CD4-positive, CD25-positive, alpha-beta regulatory T cell (primary cell): ENCODE measurements around the gene CFAP99. TPM values are rescaled to one million over a fixed set of nuclear protein-coding genes. Genes with fewer than 3 reads are reported as not detected.

ENCODE experiments used
- ATAC-seq, 2 donors: fragments of 150-1000 bp; cut with Tn5 transposase; one replicate each; pipeline ENCODE4 v1.10.0; 2021; ENCODE audit warnings: low read depth in 2 of 2, moderate number of reproducible peaks in 2 of 2, moderate library complexity in 1 of 2
- DNase-seq, 3 donors: peaks; one replicate each; pipeline versions ENCODE4 v3.0.0 to v3.0.0-alpha.2; 2012 to 2022; ENCODE audit warnings: mixed read lengths in 1 of 3
- H3K27ac ChIP-seq: one replicate; pipeline ENCODE4 v1.7.0; 2013; ENCODE audit warnings: mild to moderate bottlenecking, low read length; ENCODE audit not compliant: insufficient read depth, poor library complexity, severe bottlenecking
- H3K27me3 ChIP-seq: one replicate; pipeline ENCODE4 v1.7.0; 2013; ENCODE audit warnings: low read length; ENCODE audit not compliant: control insufficient read depth, insufficient read depth
- H3K36me3 ChIP-seq: one replicate; pipeline ENCODE4 v1.7.0; 2013; ENCODE audit warnings: mild to moderate bottlenecking, low read length, moderate library complexity; ENCODE audit not compliant: control insufficient read depth, insufficient read depth
- H3K4me1 ChIP-seq: 2 replicates; pipeline ENCODE4 v1.7.0; 2013; ENCODE audit warnings: mild to moderate bottlenecking, low read length; ENCODE audit not compliant: insufficient read depth, control insufficient read depth, poor library complexity, severe bottlenecking
- H3K4me3 ChIP-seq: one replicate; pipeline ENCODE4 v1.7.0; 2013; ENCODE audit warnings: low read depth, mild to moderate bottlenecking, low read length, moderate library complexity
- H3K9me3 ChIP-seq, 2 experiments: 1 replicate in 1 of 2; 2 replicates in 1 of 2; pipeline ENCODE4 v1.7.0; 2013; ENCODE audit warnings: low read length in 2 of 2, mild to moderate bottlenecking in 1 of 2, moderate library complexity in 1 of 2; ENCODE audit not compliant: control insufficient read depth in 2 of 2
- H3K27ac Mint-ChIP-seq, 3 donors: one replicate each; pipeline ENCODE4 v1.8.0; 2020 to 2022; ENCODE audit warnings: mild to moderate bottlenecking in 3 of 3, mixed read lengths in 3 of 3, moderate library complexity in 2 of 3
- H3K27me3 Mint-ChIP-seq: one replicate; pipeline ENCODE4 v1.8.0; 2022; ENCODE audit warnings: mild to moderate bottlenecking, mixed read lengths
- H3K36me3 Mint-ChIP-seq: one replicate; pipeline ENCODE4 v1.8.0; 2020; ENCODE audit warnings: mixed read lengths
- H3K4me1 Mint-ChIP-seq, 4 donors: one replicate each; pipeline ENCODE4 v1.8.0; 2020 to 2022; ENCODE audit warnings: mixed read lengths in 4 of 4, mild to moderate bottlenecking in 1 of 4
- H3K4me3 Mint-ChIP-seq, 4 donors: one replicate each; pipeline ENCODE4 v1.8.0; 2020 to 2022; ENCODE audit warnings: mild to moderate bottlenecking in 4 of 4, mixed read lengths in 4 of 4, moderate library complexity in 3 of 4
- H3K9me3 Mint-ChIP-seq, 7 donors: one replicate each; pipeline ENCODE4 v1.8.0; 2020 to 2022; ENCODE audit warnings: mixed read lengths in 7 of 7, mild to moderate bottlenecking in 3 of 7, moderate library complexity in 2 of 7
- polyA plus RNA-seq, 4 donors: library from polyadenylated mRNA; unstranded; fragments of 300-500 nt; fragmentation: Illumina TruSeq; gene quantifications; one replicate each; pipeline ENCODE4 v1.2.3, GENCODE V29; 2021
- total RNA-seq: library from RNA; stranded (reverse); gene quantifications from one replicate; pipeline ENCODE4 v1.2.3, GENCODE V29; 2022

CFAP99 gene
- total and polyA plus RNA-seq, 5 donors from 2014 or later, result 0.20 TPM; not detected in 4

DNA sequence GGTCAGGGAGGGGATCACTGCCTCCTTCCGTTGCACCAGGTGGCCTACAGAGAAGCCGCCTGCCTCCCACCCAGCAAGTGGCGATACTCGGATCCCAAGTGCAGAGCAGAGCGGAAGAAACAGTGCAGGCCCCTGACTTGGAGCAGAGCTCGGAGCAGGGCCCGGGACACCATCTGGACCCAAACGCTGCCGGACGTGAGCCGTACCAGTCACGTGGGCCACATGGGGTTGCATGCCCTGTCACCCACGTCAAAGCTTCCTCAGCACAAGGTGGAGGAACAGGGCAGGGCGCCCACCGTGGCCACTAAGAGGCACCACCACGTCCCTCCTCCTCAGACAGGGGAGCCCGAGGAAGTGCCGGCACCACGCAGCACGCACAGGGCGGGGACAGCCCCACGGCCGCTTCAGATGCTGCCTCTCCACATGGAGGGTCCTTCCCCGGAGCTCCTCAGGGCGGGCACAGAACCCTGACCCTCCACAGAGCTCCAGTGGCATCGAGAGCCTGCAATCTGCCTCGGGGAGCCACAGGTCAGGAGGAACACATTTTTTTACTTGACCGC, 19.0 kb upstream of the CFAP99 start:
- no peaks in the 10 kb centered on the region for H3K27me3 Mint-ChIP-seq
- H3K4me1 Mint-ChIP-seq, result peaks cover 13 to 57% (median 31%) of the 10 kb centered on the region in 4 donors

DNA sequence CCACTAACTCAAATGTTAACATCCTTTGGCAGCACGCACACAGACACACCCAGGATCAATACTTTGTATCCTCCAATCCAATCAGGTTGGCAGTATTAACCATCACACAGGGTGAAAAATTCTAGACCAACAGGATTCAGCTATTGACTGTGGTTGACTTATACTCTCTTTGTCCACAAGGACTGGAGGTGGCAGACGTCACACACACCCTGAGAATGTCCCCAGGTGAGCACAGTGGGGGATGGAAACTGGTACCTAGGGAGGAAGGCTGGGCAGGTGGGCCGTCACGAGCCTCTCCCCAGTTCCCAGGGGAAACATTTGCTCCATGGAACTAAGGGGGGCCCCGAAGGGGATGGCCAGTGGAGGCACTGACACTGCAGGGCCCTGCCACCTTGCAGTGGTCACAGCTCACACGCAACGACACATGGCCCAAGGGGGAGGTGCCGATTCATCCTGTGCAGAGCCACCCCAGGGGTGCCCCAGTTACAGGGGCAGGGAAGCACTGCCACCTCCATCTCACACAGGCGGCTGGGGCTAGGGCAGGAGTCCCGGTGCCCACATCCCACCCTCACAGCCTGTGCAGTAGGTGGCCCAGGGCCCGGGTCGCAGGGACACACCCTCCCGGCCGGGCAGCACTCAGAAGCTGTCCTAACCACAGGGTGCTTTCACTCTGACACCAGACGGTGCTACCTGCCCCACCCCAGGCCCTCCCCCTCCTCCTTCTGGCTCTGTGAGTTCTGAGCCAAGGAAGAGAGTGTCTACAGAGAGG, 17.7 kb upstream of the CFAP99 start:
- H3K4me1 Mint-ChIP-seq, result peaks cover 13 to 52% (median 27%) of the 10 kb centered on the region in 4 donors
- no peak overlapping the region for H3K4me3 ChIP-seq
- peaks cover 0 to 2% (median 0%) of the 10 kb centered on the region in 7 donors for H3K9me3 Mint-ChIP-seq
- no peaks in the 10 kb centered on the region for H3K27me3 Mint-ChIP-seq
- no peak overlapping the region for H3K27ac ChIP-seq
- H3K36me3 Mint-ChIP-seq, result no peaks in the 10 kb centered on the region
- peaks cover 27% of the 10 kb centered on the region for H3K4me1 ChIP-seq
- peaks cover 2% of the 10 kb centered on the region for H3K36me3 ChIP-seq
- peak overlapping the region in 3 of 4 donors; percentile 3 to 66 (median 25) for H3K4me3 Mint-ChIP-seq
- DNase-seq, result peak in 1 of 3 donors; percentile 51
- no peaks in the 10 kb centered on the region for H3K27me3 ChIP-seq
- no peak overlapping the region for H3K27ac Mint-ChIP-seq
- H3K9me3 ChIP-seq, result no peaks in the 10 kb centered on the region
- ATAC-seq, result peak in 1 of 2 donors; percentile 22

More for the DNA sequence above, 19.0 kb upstream of the CFAP99 start:
- Histone ChIP-seq H3K9me3 (no peaks in the 10 kb centered on the region), H3K4me1 (peaks cover 27% of the 10 kb centered on the region), H3K27ac (no peak overlapping the region), H3K36me3 (no peaks in the 10 kb centered on the region), H3K27me3 (no peaks in the 10 kb centered on the region), H3K4me3 (no peak overlapping the region)
- ATAC-seq (no peak), DNase-seq (no peak)
- Mint-ChIP-seq H3K9me3 (peaks cover 0 to 2% (median 0%) of the 10 kb centered on the region in 7 donors), H3K27ac (no peak overlapping the region), H3K4me3 (peak overlapping the region in 1 of 4 donors; percentile 35), H3K36me3 (no peaks in the 10 kb centered on the region)

DNA sequence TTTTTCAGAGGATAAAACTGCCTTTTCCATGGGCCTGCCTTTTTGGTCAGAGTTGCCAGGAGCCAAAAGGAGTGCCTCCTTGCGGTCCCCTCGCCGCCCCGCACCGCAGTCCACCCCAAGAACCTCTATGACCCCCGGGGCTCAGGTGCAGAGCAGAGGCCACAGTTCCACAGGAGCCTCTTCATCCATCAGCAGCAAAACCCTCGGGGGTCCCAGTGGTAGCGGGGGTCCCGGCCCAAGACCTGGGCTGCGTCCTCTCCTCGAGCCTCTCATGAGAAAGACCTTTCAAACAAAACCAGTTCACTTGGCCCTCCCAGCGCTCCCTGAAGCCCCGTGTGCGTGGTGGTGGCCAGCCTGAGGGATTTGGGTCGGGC, 17.2 kb upstream of the CFAP99 start:
- no peak overlapping the region for H3K4me3 ChIP-seq
- peaks cover 14 to 54% (median 27%) of the 10 kb centered on the region in 4 donors for H3K4me1 Mint-ChIP-seq
- H3K27ac ChIP-seq, result no peak overlapping the region

GRCh38 chr4:2402048-2402842, 16.5 kb upstream of the CFAP99 start:
- Histone ChIP-seq H3K9me3 (no peaks in the 10 kb centered on the region), H3K36me3 (peaks cover 2% of the 10 kb centered on the region), H3K4me1 (peaks cover 27% of the 10 kb centered on the region), H3K27ac (no peak overlapping the region), H3K4me3 (peak overlapping the region; percentile 37), H3K27me3 (no peaks in the 10 kb centered on the region)
- ATAC-seq, result peak; percentile 52
- DNase-seq, result peak; percentile 16 to 44 (median 19)
- H3K9me3 Mint-ChIP-seq, result peaks cover 0 to 2% (median 0%) of the 10 kb centered on the region in 7 donors
- H3K4me3 Mint-ChIP-seq, result peak overlapping the region; percentile 74 to 94 (median 80)
- no peaks in the 10 kb centered on the region for H3K36me3 Mint-ChIP-seq
- peak overlapping the region in 2 of 3 donors; percentile 59 to 82 for H3K27ac Mint-ChIP-seq
- no peaks in the 10 kb centered on the region for H3K27me3 Mint-ChIP-seq
- H3K4me1 Mint-ChIP-seq, result peaks cover 17 to 60% (median 30%) of the 10 kb centered on the region in 4 donors

More for the DNA sequence above, 17.2 kb upstream of the CFAP99 start:
- no peaks in the 10 kb centered on the region for H3K27me3 ChIP-seq
- ATAC-seq (no peak), DNase-seq (no peak)
- no peaks in the 10 kb centered on the region for H3K9me3 ChIP-seq
- H3K36me3 ChIP-seq, result peaks cover 2% of the 10 kb centered on the region
- Mint-ChIP-seq H3K27me3 (no peaks in the 10 kb centered on the region), H3K9me3 (peaks cover 0 to 2% (median 0%) of the 10 kb centered on the region in 7 donors), H3K4me3 (peak overlapping the region in 2 of 4 donors; percentile 80), H3K27ac (peak overlapping the region in 2 of 3 donors; percentile 59 to 82), H3K36me3 (no peaks in the 10 kb centered on the region)
- peaks cover 27% of the 10 kb centered on the region for H3K4me1 ChIP-seq

- peak overlapping the region in 1 of 3 donors; percentile 82 for H3K27ac Mint-ChIP-seq
- peaks cover 17 to 60% (median 31%) of the 10 kb centered on the region in 4 donors for H3K4me1 Mint-ChIP-seq
- peaks cover 0 to 2% (median 0%) of the 10 kb centered on the region in 7 donors for H3K9me3 Mint-ChIP-seq
- H3K27ac ChIP-seq, result no peak overlapping the region
- H3K9me3 ChIP-seq, result no peaks in the 10 kb centered on the region
- H3K4me3 Mint-ChIP-seq, result peak overlapping the region in 3 of 4 donors; percentile 80 to 94 (median 80)
- DNase-seq, result no peak
- no peaks in the 10 kb centered on the region for H3K36me3 Mint-ChIP-seq
- no peaks in the 10 kb centered on the region for H3K27me3 ChIP-seq
- H3K36me3 ChIP-seq, result peaks cover 2% of the 10 kb centered on the region
- no peaks in the 10 kb centered on the region for H3K27me3 Mint-ChIP-seq
- peaks cover 27% of the 10 kb centered on the region for H3K4me1 ChIP-seq
- ATAC-seq, result no peak
- H3K4me3 ChIP-seq, result peak overlapping the region; percentile 37
These were observed 15.8 kb upstream of the CFAP99 start for GRCh38 chr4:2402941-2403340.

GRCh38 chr4:2406406-2406805, 12.3 kb upstream of the CFAP99 start:
- Histone ChIP-seq H3K4me3 (no peak overlapping the region), H3K27ac (no peak overlapping the region), H3K4me1 (peaks cover 51% of the 10 kb centered on the region), H3K27me3 (no peaks in the 10 kb centered on the region), H3K36me3 (peaks cover 2% of the 10 kb centered on the region), H3K9me3 (no peaks in the 10 kb centered on the region)
- peak overlapping the region in 2 of 4 donors; percentile 58 to 81 for H3K4me3 Mint-ChIP-seq
- no peaks in the 10 kb centered on the region for H3K9me3 Mint-ChIP-seq
- ATAC-seq (no peak), DNase-seq (no peak)
- peak overlapping the region in 2 of 3 donors; percentile 54 to 99 for H3K27ac Mint-ChIP-seq
- H3K36me3 Mint-ChIP-seq, result no peaks in the 10 kb centered on the region
- H3K27me3 Mint-ChIP-seq, result no peaks in the 10 kb centered on the region
- H3K4me1 Mint-ChIP-seq, result peaks cover 13 to 64% (median 35%) of the 10 kb centered on the region in 4 donors

- peaks cover 13 to 64% (median 36%) of the 10 kb centered on the region in 4 donors for H3K4me1 Mint-ChIP-seq
- peak overlapping the region in 1 of 4 donors; percentile 81 for H3K4me3 Mint-ChIP-seq
- no peak for ATAC-seq
- Histone ChIP-seq H3K27ac (no peak overlapping the region), H3K4me1 (peaks cover 51% of the 10 kb centered on the region), H3K27me3 (no peaks in the 10 kb centered on the region), H3K9me3 (no peaks in the 10 kb centered on the region), H3K4me3 (no peak overlapping the region), H3K36me3 (peaks cover 2% of the 10 kb centered on the region)
- H3K27me3 Mint-ChIP-seq, result no peaks in the 10 kb centered on the region
- no peak for DNase-seq
- no peaks in the 10 kb centered on the region for H3K36me3 Mint-ChIP-seq
- peak overlapping the region in 2 of 3 donors; percentile 54 to 99 for H3K27ac Mint-ChIP-seq
- no peaks in the 10 kb centered on the region for H3K9me3 Mint-ChIP-seq
These were observed 11.8 kb upstream of the CFAP99 start for GRCh38 chr4:2406920-2407319.
